CD4-positive, alpha-beta T cell treated with Interferon alpha-2 for 1 hour (primary cell): Measurements from ENCODE around the gene CRYGN.

Experiments
- DNase-seq, 2 donors: peaks; one replicate each; pipeline ENCODE4 v3.0.0-alpha.2; 2020 to 2022

Gene CRYGN

GRCh38 chr7:151437866-151438516 is 1.9 kb downstream of the CRYGN start:
- DNase-seq = no peak

DNA sequence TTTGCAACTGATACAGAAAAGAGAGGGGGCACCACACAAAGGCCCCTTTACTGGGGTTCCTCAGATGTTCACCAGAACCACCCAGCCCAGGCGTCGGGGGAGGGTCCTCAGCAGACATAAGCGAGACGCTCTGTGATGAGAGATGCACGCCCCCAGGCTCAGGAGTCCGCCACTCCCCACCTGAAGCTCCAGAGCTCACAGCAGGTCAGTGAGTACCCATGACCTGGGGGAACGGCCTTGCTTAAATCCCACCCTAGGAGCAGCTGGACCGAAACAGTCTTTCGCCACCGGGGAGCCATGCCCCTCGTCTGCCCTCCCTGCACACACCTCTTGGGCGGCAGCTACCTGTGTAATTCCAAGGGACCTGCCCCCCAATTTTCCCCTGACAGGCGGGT is 2.8 kb downstream of the CRYGN start:
- DNase-seq = no peak

GRCh38 chr7:151436446-151437158 is 3.3 kb downstream of the CRYGN start:
- DNase-seq = no peak

DNA sequence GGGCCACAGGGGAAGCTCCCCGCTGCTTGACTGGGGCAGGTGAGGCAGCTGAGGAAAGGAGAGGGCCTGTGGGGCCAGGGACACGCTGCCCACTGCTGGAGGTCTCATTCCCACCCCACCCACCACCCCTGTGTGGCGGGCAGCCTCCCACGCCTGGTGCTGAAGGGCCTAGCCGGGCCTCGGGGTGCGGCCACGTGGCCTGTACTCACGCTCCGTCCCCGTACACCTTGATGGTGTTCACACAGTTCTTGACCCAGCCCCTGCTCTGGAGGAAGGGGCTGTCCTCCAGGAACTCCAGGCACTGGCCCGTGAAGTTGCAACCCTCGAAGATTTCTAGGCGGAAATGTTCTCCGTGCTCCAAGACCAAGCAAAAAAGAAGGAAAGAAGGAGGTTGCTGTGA is 4.0 kb downstream of the CRYGN start:
- no peak for DNase-seq

DNA sequence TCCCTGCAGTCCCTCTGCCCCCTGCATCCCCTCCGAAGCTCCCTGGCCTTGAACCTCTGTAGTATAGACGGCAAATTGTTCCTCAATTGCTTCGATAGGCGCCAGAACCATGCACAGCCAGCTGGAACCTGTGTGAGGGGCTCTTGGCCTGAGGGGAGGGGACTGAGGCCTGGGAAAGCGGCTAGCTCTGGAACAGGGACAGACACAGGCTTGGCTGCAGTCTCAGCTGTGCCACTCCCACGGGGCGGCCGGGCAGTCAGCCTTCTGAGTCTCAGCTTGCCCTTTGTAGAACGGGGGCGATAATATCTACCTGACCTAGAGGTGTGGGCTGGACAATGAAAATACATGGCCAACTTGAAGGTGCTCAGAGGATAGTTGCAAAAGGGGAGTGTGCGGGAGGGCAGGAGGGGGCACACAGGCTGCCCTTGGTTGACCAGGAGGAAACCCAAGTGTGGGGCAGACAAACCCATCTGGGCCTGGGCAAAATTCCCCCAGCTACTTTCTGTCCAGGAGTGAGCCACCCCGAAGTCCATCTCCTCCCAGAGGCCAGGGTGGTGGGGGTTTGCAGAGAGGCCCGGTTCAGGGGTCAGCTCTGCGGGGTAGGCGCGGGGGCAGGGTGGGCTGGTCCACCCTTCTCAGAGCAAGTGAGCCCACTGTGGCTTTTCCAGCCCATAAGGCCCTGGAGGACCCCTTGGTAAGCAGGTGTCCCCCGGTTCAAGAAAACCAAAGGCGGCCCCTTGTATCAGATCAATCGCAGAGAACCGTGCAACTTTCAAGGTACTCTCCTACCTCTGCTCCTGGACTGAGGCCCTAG is 4.6 kb downstream of the CRYGN start:
- no peak for DNase-seq

GRCh38 chr7:151434549-151434948 is 5.4 kb downstream of the CRYGN start:
- DNase-seq = no peak

DNA sequence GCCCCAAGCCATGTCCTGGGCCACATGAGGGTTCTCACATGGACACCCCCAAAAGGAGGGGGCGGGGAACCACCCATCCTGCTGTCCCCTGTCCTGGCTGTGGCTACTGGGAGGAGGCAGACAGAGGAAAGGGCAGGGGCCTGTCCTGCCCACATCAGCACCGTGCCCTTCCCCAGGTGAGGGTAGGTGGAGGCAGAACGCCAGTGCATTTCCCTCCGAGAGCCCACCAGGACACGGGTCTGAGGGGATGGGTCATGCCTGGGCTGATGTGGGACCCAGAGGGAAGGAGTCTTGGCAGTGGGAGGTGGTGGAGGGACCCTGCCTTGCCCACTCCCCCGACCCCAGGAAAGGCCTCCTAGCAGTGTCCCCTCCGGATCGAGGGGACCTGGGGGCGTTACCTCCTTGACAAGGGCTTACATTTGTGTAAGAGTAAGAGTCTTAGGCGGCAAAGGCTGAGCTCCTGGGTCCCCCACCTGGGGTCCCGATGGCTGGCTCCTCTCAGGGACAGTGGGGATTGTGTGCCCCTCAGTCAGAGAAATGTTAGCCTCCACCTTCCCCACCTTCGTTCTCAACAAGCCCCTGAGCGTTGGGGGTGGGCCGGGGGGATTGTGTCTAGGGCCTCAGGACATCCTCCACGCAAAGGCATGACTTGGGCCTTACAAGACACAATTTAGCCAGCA is 6.1 kb downstream of the CRYGN start:
- no peak for DNase-seq

GRCh38 chr7:151432658-151433521 is 7.1 kb downstream of the CRYGN start:
- peak; percentile 60 to 72 for DNase-seq

GRCh38 chr7:151431768-151432311 is 8.1 kb downstream of the CRYGN start:
- no peak for DNase-seq

DNA sequence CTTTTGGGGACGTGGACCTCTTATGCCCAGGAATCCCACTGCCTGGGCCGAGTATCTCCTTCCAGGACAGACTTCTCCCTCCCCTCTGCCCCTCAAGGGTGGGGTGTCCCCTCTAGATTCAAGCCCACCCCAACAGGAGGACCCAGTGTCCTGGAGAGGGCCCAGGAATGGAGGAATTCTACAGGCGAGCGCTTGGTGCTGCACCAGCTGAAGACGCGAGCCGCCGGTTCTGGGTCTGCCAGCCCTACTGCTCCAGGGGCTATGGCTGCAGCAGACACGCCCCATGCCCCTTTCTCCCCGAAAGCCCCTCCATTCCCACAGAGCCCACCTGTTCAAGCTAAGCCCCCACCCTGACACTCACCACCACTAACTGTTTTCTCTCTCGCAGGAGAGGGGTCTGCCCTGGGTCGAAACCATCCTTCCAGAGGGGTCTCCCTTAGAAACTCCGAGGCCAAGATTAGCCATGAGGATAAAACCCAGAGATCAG is 8.6 kb downstream of the CRYGN start:
- DNase-seq = no peak

DNA sequence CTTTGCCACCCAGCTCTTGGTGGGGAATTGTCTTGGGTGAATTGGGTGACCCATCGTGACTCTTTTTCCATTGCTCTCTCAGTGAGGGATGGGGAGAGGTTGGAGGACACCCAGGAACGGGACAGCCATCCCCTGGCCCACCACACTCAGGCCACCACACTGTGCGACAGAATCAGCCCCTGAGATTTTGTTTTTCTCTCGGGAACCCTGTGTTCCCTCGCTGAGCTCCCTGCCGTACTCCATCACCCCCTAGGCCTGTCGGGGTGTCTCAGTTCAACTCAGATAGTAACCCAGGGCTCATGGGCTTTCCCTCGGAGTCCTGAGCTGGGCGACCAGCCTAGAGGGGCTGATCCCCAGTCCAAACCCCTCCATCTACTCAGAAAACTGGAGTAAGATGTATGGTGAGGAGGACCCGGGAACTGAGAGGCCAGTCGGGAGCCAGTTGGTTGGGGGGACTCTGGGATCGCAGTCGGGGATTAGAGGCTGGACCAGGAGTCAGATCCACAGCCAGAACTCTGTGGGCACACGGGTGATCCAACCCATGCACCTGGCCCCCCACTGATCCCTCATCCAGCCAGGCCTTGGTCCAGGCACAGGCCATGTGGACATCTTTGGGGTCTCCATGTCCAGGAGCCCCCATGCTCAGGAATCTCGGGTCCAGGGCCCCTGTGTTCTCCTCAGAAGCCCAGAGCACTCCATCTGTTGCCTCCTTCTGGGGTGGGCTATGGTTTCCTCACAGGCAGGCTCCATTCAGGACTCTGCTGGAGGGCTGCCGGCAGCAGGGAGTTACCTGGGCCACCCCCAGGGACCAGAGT is 9.3 kb downstream of the CRYGN start:
- no peak for DNase-seq

DNA sequence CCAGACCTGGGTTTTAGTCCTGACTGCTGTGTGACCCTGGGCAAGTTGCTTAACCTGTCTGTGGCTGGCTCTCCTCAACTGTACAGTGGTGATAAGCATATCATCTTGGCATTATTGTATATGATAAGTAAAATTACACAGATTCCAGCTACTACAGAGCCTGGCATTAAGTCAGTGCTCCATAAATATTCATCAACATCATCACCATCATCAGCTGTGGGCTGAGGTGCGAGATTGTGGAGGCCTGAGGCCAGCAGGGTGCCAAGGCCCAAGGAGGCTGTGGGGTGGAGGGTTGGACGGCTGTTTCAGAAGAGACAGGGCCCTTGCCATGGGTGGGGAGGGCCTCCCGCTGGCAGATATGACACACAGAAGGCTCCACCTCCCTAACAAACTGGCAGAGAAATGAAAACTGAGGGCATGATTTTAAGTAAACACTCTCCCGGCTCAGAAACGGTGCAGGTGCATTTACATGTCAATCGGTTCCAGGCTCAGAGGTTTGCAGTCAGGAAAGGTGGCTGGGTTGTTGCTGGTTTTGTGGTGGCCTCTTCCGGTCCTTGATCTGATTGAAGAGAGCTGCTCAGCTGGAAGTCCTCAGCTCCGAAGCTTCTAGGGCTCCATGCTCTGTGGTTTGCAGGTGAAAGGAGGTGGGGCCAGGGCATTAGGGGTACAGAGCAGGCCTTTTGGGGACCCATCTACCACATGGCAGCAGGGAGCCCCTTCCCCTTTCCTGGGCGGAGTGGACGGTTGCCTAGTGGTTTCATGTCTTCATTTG is 10.2 kb downstream of the CRYGN start:
- peak; percentile 76 to 84 for DNase-seq

- DNase-seq = no peak
These were observed 10.7 kb downstream of the CRYGN start for GRCh38 chr7:151429237-151429559.

DNA sequence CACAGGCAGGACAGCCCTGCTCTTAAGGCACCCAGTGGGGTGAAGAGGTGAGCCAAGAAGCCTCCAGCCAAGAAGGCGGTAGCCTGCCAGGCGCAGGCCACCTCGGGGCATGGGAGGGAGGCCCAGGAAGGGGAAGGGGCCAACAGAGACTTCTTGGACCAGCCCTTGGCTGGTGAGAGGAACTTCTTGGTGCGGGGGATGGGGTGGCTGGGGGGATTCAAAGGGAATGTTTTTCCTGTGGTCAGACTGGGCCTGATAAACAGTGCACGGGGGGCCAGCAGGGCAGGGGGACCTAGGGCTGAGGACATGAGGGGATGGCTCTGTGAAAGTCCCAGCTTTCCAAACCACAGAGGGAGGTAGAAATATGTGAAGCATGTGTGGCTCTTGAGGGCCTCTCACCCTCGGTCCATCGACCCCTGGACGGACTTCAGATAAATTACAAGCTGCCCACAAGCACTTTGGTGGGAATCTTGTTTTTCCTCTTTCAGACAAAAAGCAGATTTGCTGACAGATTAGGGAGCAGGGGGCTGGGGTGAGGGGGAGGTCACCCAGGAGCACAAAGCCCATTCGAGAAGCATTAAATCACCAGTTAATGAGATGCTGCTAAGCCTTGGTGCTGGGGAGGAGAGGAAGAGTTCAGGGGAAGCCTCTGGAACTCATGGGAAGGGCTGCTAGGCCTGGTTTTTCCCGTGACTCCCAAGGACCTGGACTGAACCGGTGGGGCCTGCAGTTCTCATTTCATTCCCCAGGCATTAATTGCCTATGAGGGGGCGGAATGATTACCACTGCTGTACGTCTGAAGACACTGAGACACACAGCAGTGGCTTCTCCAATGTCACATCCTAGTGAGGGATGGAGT is 11.3 kb downstream of the CRYGN start:
- no peak for DNase-seq

DNA sequence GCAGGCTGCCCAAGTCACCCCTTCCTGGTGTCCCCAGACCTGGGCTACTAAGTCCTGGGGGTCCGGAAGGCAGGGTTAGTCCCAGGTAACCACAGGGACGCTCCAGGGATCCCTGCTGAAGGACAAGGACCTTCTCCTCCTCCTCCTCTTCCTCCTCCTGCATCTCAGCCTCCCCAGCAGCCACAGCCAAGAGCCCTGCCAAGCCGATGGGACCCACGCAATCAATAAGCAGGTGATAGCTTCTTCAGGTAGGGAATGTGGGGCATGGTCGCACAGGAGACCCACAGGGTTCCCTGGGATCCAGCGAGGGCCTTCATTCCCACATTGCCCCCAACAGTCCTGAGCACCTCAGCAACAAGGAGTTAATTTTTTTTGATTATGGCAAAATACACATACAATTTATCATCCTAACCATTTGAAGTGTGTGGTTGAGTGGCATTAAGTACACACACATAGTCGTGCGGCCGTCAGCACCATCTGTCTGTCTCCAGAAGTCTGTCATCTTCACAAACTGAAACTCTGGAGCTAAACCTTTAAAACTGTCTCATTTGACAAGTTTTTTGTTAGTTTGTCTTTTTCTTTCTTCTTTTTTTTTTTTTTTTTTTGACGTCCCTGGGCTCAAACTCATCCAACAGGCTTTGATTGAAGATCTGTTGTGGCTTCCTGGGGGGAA is 12.1 kb downstream of the CRYGN start:
- DNase-seq = no peak

GRCh38 chr7:151426904-151427704 is 12.8 kb downstream of the CRYGN start:
- DNase-seq = no peak

- DNase-seq = no peak
These were observed 13.5 kb downstream of the CRYGN start for GRCh38 chr7:151426441-151426903.
